GM12878 (cell line): Measurements from ENCODE around the gene VSTM1. TPM values are rescaled to one million over a fixed set of nuclear protein-coding genes. Genes with fewer than 3 reads are reported as not detected.

ENCODE experiments used
- ATAC-seq: fragments of 200-7000 bp; cut with Tn5 transposase; 3 replicates; pipeline ENCODE4 v1.9.1; 2020; ENCODE audit warnings: mild to moderate bottlenecking, moderate library complexity
- BruUV-seq: library from RNA; stranded (reverse); fragments of 400-500 nt; replicated peaks from 2 replicates; lab custom pipeline; 2021; lab: Mats Ljungman, UMichigan
- CTCF ChIA-PET: fragments of 300-600 bp; sonication (Branson Sonifier 250); formaldehyde crosslinking; extraction: SDS; loops from one replicate; lab custom pipeline; 2021; ENCODE audit warnings: inconsistent platforms; lab: Yijun Ruan, JAX
- POLR2A ChIA-PET: fragments of 350-600 bp; formaldehyde crosslinking; extraction: SDS; loops from one replicate; lab custom pipeline; 2021; ENCODE audit warnings: inconsistent platforms; lab: Charles Lee
- RAD21 ChIA-PET: fragments of 300-600 bp; sonication (Branson Sonifier 250); formaldehyde crosslinking; loops from one replicate; lab custom pipeline; 2023; ENCODE audit warnings: antibody characterized with exemption; ENCODE audit not compliant: unreplicated experiment; lab: Charles Lee
- SMC1A ChIA-PET: fragments of 300-600 bp; sonication (Branson Sonifier 250); formaldehyde crosslinking; loops from one replicate; lab custom pipeline; 2023; ENCODE audit not compliant: unreplicated experiment, uncharacterized antibody; lab: Charles Lee
- DNase-seq: peaks from one replicate; pipeline ENCODE4 v3.0.0-alpha.2; 2011; ENCODE audit warnings: low read depth, low spot score
- FAIRE-seq: peaks from 3 replicates; lab custom pipeline; 2011; peaks lifted over from hg19 to GRCh38; lab: Jason Lieb, UNC
- H2AFZ ChIP-seq: 2 replicates; pipeline ENCODE4 v1.6.0; 2011; ENCODE audit warnings: low read depth, low read length, control low read depth; ENCODE audit not compliant: control insufficient read depth
- H3K27ac ChIP-seq: 2 replicates; pipeline ENCODE4 v1.5.1; 2011; ENCODE audit warnings: control low read depth; ENCODE audit not compliant: control insufficient read depth, insufficient read depth
- H3K27me3 ChIP-seq, 2 experiments: replicated peaks in 1 of 2; 2 replicates each; pipeline versions ENCODE4 v1.6.0 to v1.6.1; 2011; ENCODE audit warnings: low read length in 1 of 2; ENCODE audit not compliant: control insufficient read depth in 2 of 2, insufficient read depth in 2 of 2
- H3K36me3 ChIP-seq, 2 experiments: 2 replicates each; pipeline ENCODE4 v1.5.1; 2011; ENCODE audit warnings: low read length in 1 of 2; ENCODE audit not compliant: control insufficient read depth in 2 of 2, insufficient read depth in 2 of 2
- H3K4me1 ChIP-seq: 2 replicates; pipeline ENCODE4 v1.6.1; 2011; ENCODE audit warnings: mild to moderate bottlenecking, low read length, moderate library complexity, mixed read lengths; ENCODE audit not compliant: control insufficient read depth, insufficient read depth
- H3K4me2 ChIP-seq: 2 replicates; pipeline ENCODE4 v1.6.0; 2011; ENCODE audit warnings: control low read depth; ENCODE audit not compliant: control insufficient read depth, insufficient read depth
- H3K4me3 ChIP-seq: fragments of 200-600 bp; sonication (generic); 2 replicates; pipeline ENCODE4 v1.5.1; 2016
- H3K79me2 ChIP-seq: 2 replicates; pipeline ENCODE4 v1.6.0; 2011; ENCODE audit warnings: low read length; ENCODE audit not compliant: control insufficient read depth, insufficient read depth
- H3K9ac ChIP-seq: 2 replicates; pipeline ENCODE4 v1.8.0; 2011; ENCODE audit warnings: low read length, control low read depth, mixed read lengths; ENCODE audit not compliant: control insufficient read depth, insufficient read depth
- H3K9me3 ChIP-seq: replicated peaks from 3 replicates; pipeline ENCODE4 v1.5.1; 2011; ENCODE audit warnings: mild to moderate bottlenecking, low read length; ENCODE audit not compliant: control insufficient read depth, insufficient read depth
- H4K20me1 ChIP-seq: 2 replicates; pipeline ENCODE4 v1.6.0; 2011; ENCODE audit not compliant: control insufficient read depth, insufficient read depth
- ATF7 ChIP-seq: fragments of 450-650 bp; IDR thresholded peaks from 2 replicates; pipeline ENCODE4 v1.6.1; 2016; ENCODE audit warnings: low read depth, mild to moderate bottlenecking
- IRF4 ChIP-seq: IDR thresholded peaks from 2 replicates; pipeline ENCODE4 v1.6.1; 2011; ENCODE audit warnings: low read depth, low read length
- KAT2A ChIP-seq: conservative IDR thresholded peaks from 2 replicates; pipeline ENCODE4 v1.6.1; 2011; ENCODE audit warnings: low read depth, low read length; ENCODE audit not compliant: control insufficient read depth
- NBN ChIP-seq: fragments of 450-650 bp; IDR thresholded peaks from 2 replicates; pipeline ENCODE4 v1.6.1; 2016
- NFYA ChIP-seq: IDR thresholded peaks from 2 replicates; pipeline ENCODE4 v1.6.1; 2011; ENCODE audit warnings: low read depth, mild to moderate bottlenecking, low read length, improper control_type of control experiment, borderline replicate concordance
- RB1 ChIP-seq: fragments of 450-650 bp; formaldehyde crosslinking; IDR thresholded peaks from 2 replicates; pipeline ENCODE4 v1.6.1; 2017; ENCODE audit warnings: mild to moderate bottlenecking, borderline replicate concordance
- RELA ChIP-seq: fragments of 450-650 bp; IDR thresholded peaks from 2 replicates; pipeline ENCODE4 v1.8.0; 2014; ENCODE audit warnings: borderline replicate concordance; ENCODE audit not compliant: partially characterized antibody
- WGBS: methylation state at CpG from one replicate; pipeline ENCODE4 v1.1.6; 2016; ENCODE audit warnings: low lambda C conversion rate; ENCODE audit not compliant: insufficient replicate concordance, insufficient coverage; ENCODE audit errors: missing lambda C conversion rate; 5-methylcytosine and 5-hydroxymethylcytosine counted together
- in situ Hi-C: fragments of 300-500 bp; cut with MboI; formaldehyde crosslinking; loops from 9 replicates; pipeline ENCODE4 v1.14.3; 2018; ENCODE audit warnings: mixed read lengths
- intact Hi-C: fragments of 100-400 bp; cut with micrococcal nuclease; formaldehyde crosslinking; loops from one replicate; pipeline ENCODE4 v1.14.2; 2022; ENCODE audit not compliant: unreplicated experiment
- polyA plus RNA-seq, 11 experiments: library from polyadenylated mRNA; depleted of rRNA in 4 of 11; unstranded in 6 of 11; stranded (reverse) in 5 of 11; fragments of >200 nt; fragmentation: Nextera tagmentation in 4 of 11; fragmentation: Illumina TruSeq in 1 of 11; extraction: Ambion mirVana in 4 of 11; extraction: Trizol in 1 of 11; gene quantifications; 1 replicate in 1 of 11; 2 replicates in 10 of 11; pipeline versions ENCODE4 v1.2.1 to v1.2.3, GENCODE V29; 2011 to 2016; ENCODE audit warnings: inconsistent platforms in 2 of 11, missing spikeins in 2 of 11, low read depth in 1 of 11
- total RNA-seq, 4 experiments: library from RNA; depleted of rRNA in 3 of 4; stranded (reverse); fragments of >200 nt in 3 of 4; fragmentation: Illumina TruSeq in 1 of 4; extraction: Trizol in 1 of 4; gene quantifications; 2 replicates each; pipeline versions ENCODE4 v1.2.1 to v1.2.3, GENCODE V29; 2013 to 2021
- TF ChIP-seq, protein P1 (sequence below): IDR thresholded peaks from 2 replicates; pipeline ENCODE4 v1.6.1; 2012; ENCODE audit warnings: improper control_type of control experiment, low read depth, low read length; ENCODE audit not compliant: insufficient replicate concordance

The VSTM1 gene
- total and polyA plus RNA-seq, 10 of the 15 experiments (the other 5 are each of a cell fraction or from before 2014, with no cell fraction given): not detected

DNA sequence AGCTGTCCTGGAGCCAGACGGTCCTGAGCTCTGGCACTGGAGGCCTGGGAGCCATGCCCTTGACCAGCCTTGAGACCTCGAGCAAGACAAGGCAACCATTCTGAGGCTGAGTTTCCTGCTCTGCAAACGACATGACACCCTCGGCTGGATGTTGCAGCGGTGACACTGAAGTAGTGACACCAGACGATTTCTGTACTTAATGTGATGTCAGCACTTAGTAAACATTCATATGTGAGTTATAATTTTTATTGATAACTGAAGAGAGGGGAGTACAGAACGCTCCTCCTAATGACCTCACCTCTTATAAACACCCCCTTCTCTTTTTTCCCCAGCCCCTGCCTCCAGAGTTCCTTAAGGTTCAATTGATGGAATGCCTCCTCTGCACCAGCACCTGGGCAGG is 44.8 kb upstream of the VSTM1 start:
- FAIRE-seq (no peak), DNase-seq (no peak), ATAC-seq (no peak)
- Histone ChIP-seq H4K20me1 (no peaks in the 10 kb centered on the region; the same call in 1 of the 2 replicates), H3K36me3 (peaks cover 16 to 17% of the 10 kb centered on the region in 2 experiments; a peak in 3 of 4 replicates), H3K4me1 (no peaks in the 10 kb centered on the region), H2AFZ (no peak overlapping the region), H3K9me3 (no peaks in the 10 kb centered on the region), H3K79me2 (peaks cover 2% of the 10 kb centered on the region; the same call in 1 of the 2 replicates), H3K27me3 (no peaks in the 10 kb centered on the region), H3K9ac (no peak overlapping the region), H3K4me3 (no peak overlapping the region), H3K27ac (no peak overlapping the region), H3K4me2 (no peak overlapping the region)
- WGBS: 77% methylated on average over 7 of the region's 7 CpGs
- POLR2A ChIA-PET: no interaction called here
- SMC1A ChIA-PET: no interaction called here
- in situ Hi-C loops (no loop called here), intact Hi-C loops (loop anchor here (10.0 kb wide), 2 partner anchors 584 to 1004 kb away; partner anchors contain the start of gene ZNF160)
- TF ChIP-seq IRF4: no peak
- no peak for TF ChIP-seq RB1
- no peak for TF ChIP-seq NFYA
- TF ChIP-seq ATF7: no peak
- no peak for TF ChIP-seq NBN
- TF ChIP-seq RELA: no peak
- TF ChIP-seq, protein P1, sequence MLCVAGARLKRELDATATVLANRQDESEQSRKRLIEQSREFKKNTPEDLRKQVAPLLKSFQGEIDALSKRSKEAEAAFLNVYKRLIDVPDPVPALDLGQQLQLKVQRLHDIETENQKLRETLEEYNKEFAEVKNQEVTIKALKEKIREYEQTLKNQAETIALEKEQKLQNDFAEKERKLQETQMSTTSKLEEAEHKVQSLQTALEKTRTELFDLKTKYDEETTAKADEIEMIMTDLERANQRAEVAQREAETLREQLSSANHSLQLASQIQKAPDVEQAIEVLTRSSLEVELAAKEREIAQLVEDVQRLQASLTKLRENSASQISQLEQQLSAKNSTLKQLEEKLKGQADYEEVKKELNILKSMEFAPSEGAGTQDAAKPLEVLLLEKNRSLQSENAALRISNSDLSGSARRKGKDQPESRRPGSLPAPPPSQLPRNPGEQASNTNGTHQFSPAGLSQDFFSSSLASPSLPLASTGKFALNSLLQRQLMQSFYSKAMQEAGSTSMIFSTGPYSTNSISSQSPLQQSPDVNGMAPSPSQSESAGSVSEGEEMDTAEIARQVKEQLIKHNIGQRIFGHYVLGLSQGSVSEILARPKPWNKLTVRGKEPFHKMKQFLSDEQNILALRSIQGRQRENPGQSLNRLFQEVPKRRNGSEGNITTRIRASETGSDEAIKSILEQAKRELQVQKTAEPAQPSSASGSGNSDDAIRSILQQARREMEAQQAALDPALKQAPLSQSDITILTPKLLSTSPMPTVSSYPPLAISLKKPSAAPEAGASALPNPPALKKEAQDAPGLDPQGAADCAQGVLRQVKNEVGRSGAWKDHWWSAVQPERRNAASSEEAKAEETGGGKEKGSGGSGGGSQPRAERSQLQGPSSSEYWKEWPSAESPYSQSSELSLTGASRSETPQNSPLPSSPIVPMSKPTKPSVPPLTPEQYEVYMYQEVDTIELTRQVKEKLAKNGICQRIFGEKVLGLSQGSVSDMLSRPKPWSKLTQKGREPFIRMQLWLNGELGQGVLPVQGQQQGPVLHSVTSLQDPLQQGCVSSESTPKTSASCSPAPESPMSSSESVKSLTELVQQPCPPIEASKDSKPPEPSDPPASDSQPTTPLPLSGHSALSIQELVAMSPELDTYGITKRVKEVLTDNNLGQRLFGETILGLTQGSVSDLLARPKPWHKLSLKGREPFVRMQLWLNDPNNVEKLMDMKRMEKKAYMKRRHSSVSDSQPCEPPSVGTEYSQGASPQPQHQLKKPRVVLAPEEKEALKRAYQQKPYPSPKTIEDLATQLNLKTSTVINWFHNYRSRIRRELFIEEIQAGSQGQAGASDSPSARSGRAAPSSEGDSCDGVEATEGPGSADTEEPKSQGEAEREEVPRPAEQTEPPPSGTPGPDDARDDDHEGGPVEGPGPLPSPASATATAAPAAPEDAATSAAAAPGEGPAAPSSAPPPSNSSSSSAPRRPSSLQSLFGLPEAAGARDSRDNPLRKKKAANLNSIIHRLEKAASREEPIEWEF: no peak
- TF ChIP-seq KAT2A: no peak
- CTCF ChIA-PET: no interaction called here
- RAD21 ChIA-PET: no interaction called here
- BruUV-seq: no TSS peak
